ENCODE data around the gene PHAF1. TPM values are rescaled to one million over a fixed set of nuclear protein-coding genes. Genes with fewer than 3 reads are reported as not detected.

The PHAF1 gene
- total RNA-seq, 1 experiment from 2014 or later = 21.9 TPM

DNA sequence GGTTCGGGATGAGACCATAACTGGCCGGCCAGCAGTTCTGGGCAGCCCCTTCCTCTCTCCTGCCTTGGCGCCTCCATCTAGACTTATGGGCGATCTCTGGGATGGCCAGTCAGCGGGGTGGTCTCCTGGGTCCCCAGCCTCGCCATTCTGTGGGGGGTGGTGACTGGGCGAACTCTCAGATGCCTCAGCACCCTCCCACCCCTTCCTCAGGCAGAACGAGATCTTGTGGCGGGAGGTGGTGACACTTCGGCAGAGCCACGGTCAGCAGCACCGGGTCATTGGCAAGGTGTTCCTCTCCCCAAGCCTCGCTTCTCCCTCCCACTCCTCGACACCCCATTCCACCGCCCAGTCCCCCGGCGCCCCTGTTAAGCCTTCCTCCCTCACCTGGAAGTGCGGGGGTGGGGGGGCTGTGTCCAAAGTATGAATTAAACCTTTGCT is 56.4 kb downstream of the PHAF1 start:
- Mint-ChIP-seq H3K9me3 (ENCODE audit: low read depth, unreplicated experiment) (no peaks in the 10 kb centered on the region), H3K4me3 (ENCODE audit: low read depth, unreplicated experiment) (no peak overlapping the region), H3K27ac (ENCODE audit: unreplicated experiment) (no peak overlapping the region), H3K4me1 (ENCODE audit: low read depth, unreplicated experiment) (peaks cover 14% of the 10 kb centered on the region), H3K36me3 (ENCODE audit: insufficient read depth, unreplicated experiment) (peaks cover 36% of the 10 kb centered on the region), H3K27me3 (ENCODE audit: unreplicated experiment) (no peaks in the 10 kb centered on the region)
- no TSS peak for BruUV-seq (replicated peaks)
- CTCF ChIA-PET = interaction anchor here (1.0 kb wide), 1 partner anchor 27 kb away, joined by 5 read pairs; no protein-coding TSS in a partner anchor
- no peak for DNase-seq
- intact Hi-C loops (cut with micrococcal nuclease; ENCODE audit: unreplicated experiment) = no loop called here
- TF ChIP-seq, protein P1, sequence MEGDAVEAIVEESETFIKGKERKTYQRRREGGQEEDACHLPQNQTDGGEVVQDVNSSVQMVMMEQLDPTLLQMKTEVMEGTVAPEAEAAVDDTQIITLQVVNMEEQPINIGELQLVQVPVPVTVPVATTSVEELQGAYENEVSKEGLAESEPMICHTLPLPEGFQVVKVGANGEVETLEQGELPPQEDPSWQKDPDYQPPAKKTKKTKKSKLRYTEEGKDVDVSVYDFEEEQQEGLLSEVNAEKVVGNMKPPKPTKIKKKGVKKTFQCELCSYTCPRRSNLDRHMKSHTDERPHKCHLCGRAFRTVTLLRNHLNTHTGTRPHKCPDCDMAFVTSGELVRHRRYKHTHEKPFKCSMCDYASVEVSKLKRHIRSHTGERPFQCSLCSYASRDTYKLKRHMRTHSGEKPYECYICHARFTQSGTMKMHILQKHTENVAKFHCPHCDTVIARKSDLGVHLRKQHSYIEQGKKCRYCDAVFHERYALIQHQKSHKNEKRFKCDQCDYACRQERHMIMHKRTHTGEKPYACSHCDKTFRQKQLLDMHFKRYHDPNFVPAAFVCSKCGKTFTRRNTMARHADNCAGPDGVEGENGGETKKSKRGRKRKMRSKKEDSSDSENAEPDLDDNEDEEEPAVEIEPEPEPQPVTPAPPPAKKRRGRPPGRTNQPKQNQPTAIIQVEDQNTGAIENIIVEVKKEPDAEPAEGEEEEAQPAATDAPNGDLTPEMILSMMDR (IDR thresholded peaks at IDR 0.05; ENCODE audit: unreplicated experiment) = no peak

DNA sequence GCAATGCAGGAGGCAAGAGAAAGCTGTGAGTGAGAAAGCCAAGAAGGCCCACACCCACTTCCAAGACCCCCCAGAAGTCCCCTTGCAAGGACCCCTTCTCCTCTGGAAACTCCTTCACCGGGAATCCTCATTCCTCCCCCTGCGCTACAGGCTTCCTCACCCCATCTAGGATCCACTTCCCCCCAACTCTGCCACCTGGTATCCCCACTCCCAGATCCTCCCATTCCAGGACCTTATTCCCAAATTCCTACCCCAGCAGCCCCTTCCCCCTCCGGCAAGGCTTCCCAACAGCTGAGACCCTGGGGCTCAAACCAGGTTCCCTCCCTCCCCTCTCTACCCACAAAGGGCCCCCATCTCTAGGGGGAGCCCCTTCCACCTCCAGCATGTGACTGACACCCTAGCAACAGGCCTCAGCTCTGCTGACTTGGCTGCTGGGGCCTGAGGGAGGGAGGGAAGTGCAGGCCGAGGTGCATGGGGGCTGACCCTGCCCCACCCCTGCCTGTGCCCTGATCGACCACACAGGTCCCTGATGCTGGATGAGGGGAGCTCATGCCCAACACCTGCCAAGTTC is 56.9 kb downstream of the PHAF1 start:
- Mint-ChIP-seq H3K27me3 (ENCODE audit: unreplicated experiment) (no peaks in the 10 kb centered on the region), H3K4me1 (ENCODE audit: low read depth, unreplicated experiment) (peaks cover 19% of the 10 kb centered on the region), H3K9me3 (ENCODE audit: low read depth, unreplicated experiment) (no peaks in the 10 kb centered on the region), H3K4me3 (ENCODE audit: low read depth, unreplicated experiment) (no peak overlapping the region), H3K36me3 (ENCODE audit: insufficient read depth, unreplicated experiment) (peaks cover 35% of the 10 kb centered on the region), H3K27ac (ENCODE audit: unreplicated experiment) (no peak overlapping the region)
- DNase-seq = no peak
- TF ChIP-seq, protein P1 (IDR thresholded peaks at IDR 0.05; ENCODE audit: unreplicated experiment) = no peak
- intact Hi-C loops (cut with micrococcal nuclease; ENCODE audit: unreplicated experiment) = no loop called here
- CTCF ChIA-PET = interaction anchor here (0.6 kb wide), 1 partner anchor 160 kb away, joined by 10 read pairs; the partner anchor contains the start of genes KCTD19 and LRRC36
- no TSS peak for BruUV-seq (replicated peaks)

DNA sequence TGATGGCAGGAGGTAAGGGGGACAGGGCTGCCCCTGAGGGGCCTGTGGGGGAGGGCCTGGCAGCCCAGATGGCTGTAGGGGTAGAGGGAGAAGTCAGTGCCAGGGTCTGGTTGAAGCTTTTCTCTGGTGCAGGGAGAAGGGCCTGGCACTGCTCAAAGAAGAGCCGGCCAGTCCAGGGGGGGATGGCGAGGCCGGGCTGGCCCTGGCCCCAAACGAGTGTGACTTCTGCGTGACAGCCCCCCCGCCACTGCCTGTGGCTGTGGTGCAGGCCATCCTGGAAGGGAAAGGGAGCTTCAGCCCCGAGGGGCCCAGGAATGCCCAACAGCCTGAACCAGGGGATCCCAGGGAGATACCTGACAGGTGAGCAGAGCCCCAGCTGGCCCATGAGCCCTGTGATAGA is 57.8 kb downstream of the PHAF1 start:
- no peak for DNase-seq
- peaks cover 35% of the 10 kb centered on the region for H3K36me3 Mint-ChIP-seq (ENCODE audit: insufficient read depth, unreplicated experiment)
- H3K4me1 Mint-ChIP-seq (ENCODE audit: low read depth, unreplicated experiment) = peaks cover 19% of the 10 kb centered on the region
- intact Hi-C loops (cut with micrococcal nuclease; ENCODE audit: unreplicated experiment) = no loop called here
- no peak overlapping the region for H3K27ac Mint-ChIP-seq (ENCODE audit: unreplicated experiment)
- BruUV-seq (replicated peaks) = no TSS peak
- H3K9me3 Mint-ChIP-seq (ENCODE audit: low read depth, unreplicated experiment) = no peaks in the 10 kb centered on the region
- H3K4me3 Mint-ChIP-seq (ENCODE audit: low read depth, unreplicated experiment) = no peak overlapping the region
- no peaks in the 10 kb centered on the region for H3K27me3 Mint-ChIP-seq (ENCODE audit: unreplicated experiment)
- TF ChIP-seq, protein P1 (IDR thresholded peaks at IDR 0.05; ENCODE audit: unreplicated experiment) = no peak
- CTCF ChIA-PET = interaction anchor here (0.7 kb wide), 1 partner anchor 361 kb away, joined by 3 read pairs; the partner anchor contains the start of gene RIPOR1

DNA sequence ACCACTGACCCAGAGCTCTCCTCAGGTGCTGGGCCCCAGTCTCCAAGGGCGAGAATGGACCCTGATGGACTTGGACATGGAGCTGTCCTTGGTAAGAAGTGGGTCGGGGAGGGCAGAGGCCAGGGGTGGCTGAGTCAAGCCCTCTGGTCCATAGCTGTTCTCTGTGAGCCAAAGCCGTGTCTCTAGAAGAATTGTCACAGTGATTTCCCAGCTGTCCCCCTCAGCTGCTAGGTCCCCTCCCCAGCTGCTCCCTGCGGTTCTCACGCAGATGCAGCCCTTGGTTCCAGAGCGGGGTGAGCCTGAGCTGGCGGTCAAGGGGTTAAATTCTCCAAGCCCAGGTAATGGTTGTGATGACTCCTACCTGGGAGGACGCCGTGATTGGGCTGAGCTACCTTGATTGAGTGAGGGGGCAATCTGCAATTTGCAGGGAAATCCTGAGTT is 59.3 kb downstream of the PHAF1 start:
- DNase-seq = no peak
- Mint-ChIP-seq H3K4me3 (ENCODE audit: low read depth, unreplicated experiment) (no peak overlapping the region), H3K36me3 (ENCODE audit: insufficient read depth, unreplicated experiment) (peaks cover 45% of the 10 kb centered on the region), H3K27me3 (ENCODE audit: unreplicated experiment) (no peaks in the 10 kb centered on the region), H3K27ac (ENCODE audit: unreplicated experiment) (no peak overlapping the region), H3K9me3 (ENCODE audit: low read depth, unreplicated experiment) (no peaks in the 10 kb centered on the region), H3K4me1 (ENCODE audit: low read depth, unreplicated experiment) (peaks cover 32% of the 10 kb centered on the region)
- no TSS peak for BruUV-seq (replicated peaks)
- intact Hi-C loops (cut with micrococcal nuclease; ENCODE audit: unreplicated experiment) = no loop called here
- CTCF ChIA-PET = interaction anchor here (0.6 to 0.7 kb wide), 2 partner anchors 8 to 16 kb away, joined by 3 read pairs; no protein-coding TSS in a partner anchor
- TF ChIP-seq, protein P1 (IDR thresholded peaks at IDR 0.05; ENCODE audit: unreplicated experiment) = no peak

All from Calu3 (cell line).